ENCODE measurements around the gene FEN1. TPM values are rescaled to one million over a fixed set of nuclear protein-coding genes. Genes with fewer than 3 reads are reported as not detected.

The FEN1 gene
- total and polyA plus RNA-seq, 2 of the 8 experiments (the other 6 are each of a cell fraction or from before 2014, with no cell fraction given) = 52.6 to 86.1 TPM

- no peak overlapping the region for H2AFZ ChIP-seq (ENCODE audit: low read length)
- H3K36me3 ChIP-seq (ENCODE audit: control insufficient read depth in 2 of 4, insufficient read depth in 4 of 4, low read length in 3 of 4) = no peaks in the 10 kb centered on the region
- DNase-seq (ENCODE audit: low read depth in 1 of 2, low spot score in 2 of 2) = no peak
- no peak overlapping the region for H3K18ac ChIP-seq (ENCODE audit: extremely low read depth, low read length)
- H2BK120ac ChIP-seq (replicated peaks; ENCODE audit: low read depth, low read length) = no peak overlapping the region
- no peak overlapping the region for H3K23ac ChIP-seq (ENCODE audit: insufficient read length)
- no peak overlapping the region for H2AK5ac ChIP-seq (ENCODE audit: low read depth, low read length)
- ChIA-PET POLR2A (ENCODE audit: partially characterized antibody) (interaction anchor here (1.0 to 8.9 kb wide), 5 partner anchors 11 to 56 kb away, joined by 3 to 87 read pairs (median 3); partner anchors contain the start of genes FEN1 and TMEM258), CTCF (ENCODE audit: partially characterized antibody) (interaction anchor here (0.8 to 9.2 kb wide), 13 partner anchors 9 to 234 kb away, joined by 3 to 168 read pairs (median 8); partner anchors contain the start of genes FEN1 and TMEM258)
- H3K4me3 ChIP-seq (ENCODE audit: extremely low read depth in 1 of 4, insufficient read depth in 2 of 4, low read depth in 3 of 4, low read length in 4 of 4) = no peak overlapping the region
- no peaks in the 10 kb centered on the region for H3K79me1 ChIP-seq (ENCODE audit: low read depth, low read length)
- H3K27me3 ChIP-seq (replicated peaks in 1 of 4; ENCODE audit: control insufficient read depth in 3 of 4, extremely low read depth in 1 of 4, insufficient read depth in 3 of 4, low read length in 3 of 4) = peaks cover 4 to 21% (median 16%) of the 10 kb centered on the region in 4 experiments
- no peak overlapping the region; a peak in 1 of 7 replicates for H3K9ac ChIP-seq (replicated peaks in 1 of 4; ENCODE audit: extremely low read depth in 1 of 4, low read depth in 3 of 4, low read length in 3 of 4)
- no peaks in the 10 kb centered on the region for H3K79me2 ChIP-seq (ENCODE audit: control insufficient read depth in 1 of 2, insufficient read depth in 2 of 2, low read length in 2 of 2)
- TF ChIP-seq SIX5 (IDR thresholded peaks at IDR 0.05; ENCODE audit: low read depth, low read length) (no peak), KDM1A (IDR thresholded peaks at IDR 0.05; ENCODE audit: borderline replicate concordance, low read length) (peak; percentile 88), CHD1 (IDR thresholded peaks at IDR 0.05; ENCODE audit: low read depth, low read length) (no peak), POLR2AphosphoS5 (IDR thresholded peaks at IDR 0.05; ENCODE audit: low read depth, low read length) (no peak)
- H2BK5ac ChIP-seq (ENCODE audit: low read depth, low read length) = no peak overlapping the region
- no peaks in the 10 kb centered on the region for H3K9me3 ChIP-seq (ENCODE audit: insufficient read depth in 2 of 2, low read depth in 1 of 2, low read length in 1 of 2)
- 90% methylated on average over 5 of the region's 5 CpGs; no CpG with 5 or more reads in 1 of the 2 experiments for WGBS, 2 experiments (ENCODE audit: extremely low coverage in 1 of 2, insufficient coverage in 1 of 2, insufficient read length in 1 of 2, insufficient replicate concordance in 2 of 2, low coverage in 1 of 2, low lambda C conversion rate in 2 of 2, missing lambda C conversion rate in 1 of 2)
- H3K27ac ChIP-seq (ENCODE audit: low read depth, low read length) = no peak overlapping the region
- no peaks in the 10 kb centered on the region for H4K20me1 ChIP-seq (replicated peaks in 1 of 2; ENCODE audit: control insufficient read depth in 1 of 2, insufficient read depth in 2 of 2, low read length in 2 of 2)
- H4K5ac ChIP-seq (ENCODE audit: insufficient read length, low read depth, low read length) = no peak overlapping the region
- H3K4me2 ChIP-seq (ENCODE audit: insufficient read depth in 1 of 2, low read depth in 2 of 2, low read length in 2 of 2) = no peak overlapping the region
- H2BK15ac ChIP-seq (ENCODE audit: low read length) = no peak overlapping the region
- no peak overlapping the region for H3K4ac ChIP-seq (replicated peaks; ENCODE audit: insufficient read length, low read depth, low read length)
- H3K23me2 ChIP-seq (ENCODE audit: low read depth, low read length) = no peaks in the 10 kb centered on the region; the same call in 1 of the 2 replicates
- no peak overlapping the region for H3K56ac ChIP-seq (replicated peaks; ENCODE audit: insufficient read length, low read depth, low read length)
- no peak overlapping the region for H3K14ac ChIP-seq (ENCODE audit: insufficient read length)
- H4K91ac ChIP-seq (replicated peaks; ENCODE audit: insufficient read length, low read length) = no peak overlapping the region
- no peak for FAIRE-seq
- no peak overlapping the region for H4K8ac ChIP-seq (ENCODE audit: extremely low read depth, insufficient read depth, low read length)
- H3K4me1 ChIP-seq (replicated peaks in 1 of 4; ENCODE audit: control insufficient read depth in 3 of 4, insufficient read depth in 4 of 4, low read length in 3 of 4) = peaks cover 6 to 28% (median 13%) of the 10 kb centered on the region in 4 experiments
- no peak overlapping the region for H2BK12ac ChIP-seq (ENCODE audit: low read depth, low read length)
- no peak overlapping the region for H2BK20ac ChIP-seq (ENCODE audit: low read length)
Measured at GRCh38 chr11:61750631-61751273, 42.0 kb upstream of the FEN1 start.
